Activated T-cell treated with anti-CD3 and anti-CD28 coated beads for 48 hours (primary cell): ENCODE measurements around the gene GPR152.
"Not testable (repeated sequence)": the region's sequence is repeated elsewhere in the genome, so short reads cannot be mapped to it uniquely, and the experiment has no call there.

Source experiments
- DNase-seq: peaks from one replicate; pipeline ENCODE4 v3.0.0-alpha.2; 2020; ENCODE audit warnings: low read depth

The GPR152 gene

DNA sequence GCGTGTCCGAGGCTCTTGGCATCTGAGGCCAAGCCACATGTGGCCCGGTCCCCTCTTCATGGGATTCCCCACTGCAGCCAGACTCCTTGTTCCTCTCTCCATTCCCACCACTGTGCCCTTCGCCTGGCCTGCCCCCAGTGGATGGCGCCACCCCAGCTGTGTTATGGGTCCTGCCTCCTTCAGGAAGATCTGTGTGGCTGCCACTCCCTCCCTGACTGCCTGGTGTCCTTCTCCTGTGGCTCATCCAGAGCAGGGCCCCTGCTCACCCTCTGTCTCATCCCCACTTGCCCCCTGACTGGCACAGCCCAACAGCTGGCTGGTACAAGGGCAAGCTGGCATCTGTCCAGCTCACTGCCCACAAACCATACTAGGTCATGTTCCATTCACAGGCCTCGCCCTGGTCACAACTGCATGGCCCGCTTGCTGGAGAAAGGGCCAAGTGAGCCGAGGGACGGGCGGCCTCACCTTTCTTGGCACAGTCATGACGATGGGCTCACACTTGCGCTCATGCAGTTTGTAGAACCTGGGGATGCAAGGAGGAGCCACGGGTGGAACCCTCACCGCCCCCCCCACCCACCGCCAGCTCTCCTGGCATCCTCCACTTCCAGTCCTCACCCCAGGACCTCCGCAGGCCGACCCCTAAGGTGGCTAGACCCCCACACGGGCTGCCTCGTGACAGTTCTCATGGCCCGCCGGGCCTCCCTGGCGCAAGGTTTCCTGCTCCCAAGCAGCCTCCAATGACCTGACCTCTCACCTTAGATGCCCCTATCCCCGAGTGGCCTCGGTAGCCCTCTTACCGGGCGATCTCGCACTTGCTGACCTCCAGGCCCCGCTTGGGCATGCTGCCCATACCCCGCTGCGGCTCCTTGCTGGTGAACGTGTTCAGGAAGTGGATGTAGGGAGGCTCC, 13.0 kb downstream of the GPR152 start:
- DNase-seq: no peak

DNA sequence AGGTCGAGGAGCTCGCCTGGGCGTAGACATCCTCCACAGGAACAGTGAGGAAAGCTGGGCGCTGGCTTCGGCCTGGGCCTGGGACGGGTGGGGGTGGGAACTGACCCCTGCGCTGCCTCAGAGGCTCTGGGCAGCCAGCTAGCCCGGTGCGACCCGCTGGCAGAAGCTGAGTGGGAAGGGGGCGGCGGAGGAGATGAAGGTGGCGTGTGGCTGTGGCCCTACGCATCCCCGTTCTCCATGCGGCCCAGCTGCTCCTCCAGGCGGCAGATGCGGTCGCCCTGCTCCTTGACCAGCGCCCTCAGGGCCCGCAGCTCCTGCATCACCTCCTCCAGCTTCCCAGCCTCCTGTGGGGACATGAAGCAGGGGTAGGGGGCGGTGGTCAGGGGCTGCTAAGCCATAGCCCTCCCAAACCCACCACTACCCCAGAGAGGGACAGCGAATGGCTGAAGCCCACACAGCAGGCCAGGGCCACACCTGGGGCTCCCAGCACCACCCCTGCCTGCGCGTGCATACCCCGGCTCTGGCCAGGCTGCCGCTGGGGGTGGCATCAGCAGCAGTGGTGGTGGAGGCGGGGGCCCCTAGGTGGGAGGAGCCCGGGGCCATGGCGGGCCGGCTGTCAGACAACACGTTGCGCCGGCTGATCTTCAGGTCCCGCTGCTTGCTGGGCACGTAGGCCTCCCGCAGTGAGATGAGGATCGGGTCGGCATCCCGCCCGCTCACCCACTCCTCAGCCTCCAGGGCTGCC, 14.2 kb downstream of the GPR152 start:
- peak; percentile 82 for DNase-seq

DNA sequence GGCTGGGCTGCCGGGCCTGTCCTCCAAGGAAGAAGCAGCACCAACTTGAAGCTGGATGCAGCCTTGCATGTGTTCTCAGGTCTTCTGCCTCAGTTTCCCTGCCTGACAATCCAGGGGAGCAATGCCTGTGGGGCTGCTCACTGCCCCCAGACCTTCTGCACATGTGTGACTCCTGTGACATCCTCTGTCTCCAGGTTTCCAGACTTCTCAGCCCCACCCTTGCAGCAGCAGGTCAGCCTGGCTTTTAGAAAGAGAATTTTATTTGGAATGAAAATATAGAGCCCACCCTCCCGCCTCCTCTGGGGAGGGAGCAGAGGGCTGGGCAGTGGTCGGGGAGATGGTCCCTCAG, 14.7 kb downstream of the GPR152 start:
- no peak for DNase-seq

DNA sequence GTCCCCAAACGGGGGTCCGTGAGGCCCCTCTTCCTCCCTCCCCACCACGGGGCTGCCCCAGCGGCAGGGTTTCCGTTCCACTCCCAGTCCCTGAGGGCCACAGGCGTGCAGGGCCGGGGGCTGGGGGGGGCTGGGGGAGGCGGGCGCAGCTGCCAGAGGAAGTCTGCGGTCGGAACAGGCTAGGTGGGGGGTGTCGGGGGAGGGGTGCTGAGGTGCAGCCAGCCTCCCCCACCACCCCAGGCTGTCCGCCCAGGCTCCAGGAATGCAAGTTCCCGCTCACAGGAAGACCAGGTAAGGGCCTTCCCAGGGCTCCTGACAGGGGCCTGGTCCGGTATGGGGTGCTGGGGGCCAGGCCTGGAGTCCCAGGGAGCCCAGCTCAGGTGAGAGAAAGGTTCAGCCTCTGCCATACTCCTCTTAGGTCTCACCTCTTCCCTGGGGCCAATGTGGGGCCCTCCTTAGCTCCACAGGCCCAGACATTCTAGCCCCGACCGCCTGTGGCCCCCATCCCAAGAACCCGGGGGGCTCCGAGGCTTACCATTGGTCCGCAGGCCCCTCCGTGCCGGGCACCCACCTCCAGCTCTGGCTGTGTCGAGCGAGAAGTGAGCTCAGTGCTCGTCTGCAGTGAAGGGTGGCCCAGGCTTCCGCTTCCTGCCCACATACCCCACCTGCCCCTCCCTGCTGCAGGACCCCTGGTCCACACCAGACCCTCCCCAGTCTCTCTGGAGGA, 15.3 kb downstream of the GPR152 start, which contains the start of gene PTPRCAP:
TSS of gene PTPRCAP (minus strand) at position 601 of the 727 bp plus-strand sequence. CDS start at position 538, 63 bp downstream.
- DNase-seq: peak; percentile 58

DNA sequence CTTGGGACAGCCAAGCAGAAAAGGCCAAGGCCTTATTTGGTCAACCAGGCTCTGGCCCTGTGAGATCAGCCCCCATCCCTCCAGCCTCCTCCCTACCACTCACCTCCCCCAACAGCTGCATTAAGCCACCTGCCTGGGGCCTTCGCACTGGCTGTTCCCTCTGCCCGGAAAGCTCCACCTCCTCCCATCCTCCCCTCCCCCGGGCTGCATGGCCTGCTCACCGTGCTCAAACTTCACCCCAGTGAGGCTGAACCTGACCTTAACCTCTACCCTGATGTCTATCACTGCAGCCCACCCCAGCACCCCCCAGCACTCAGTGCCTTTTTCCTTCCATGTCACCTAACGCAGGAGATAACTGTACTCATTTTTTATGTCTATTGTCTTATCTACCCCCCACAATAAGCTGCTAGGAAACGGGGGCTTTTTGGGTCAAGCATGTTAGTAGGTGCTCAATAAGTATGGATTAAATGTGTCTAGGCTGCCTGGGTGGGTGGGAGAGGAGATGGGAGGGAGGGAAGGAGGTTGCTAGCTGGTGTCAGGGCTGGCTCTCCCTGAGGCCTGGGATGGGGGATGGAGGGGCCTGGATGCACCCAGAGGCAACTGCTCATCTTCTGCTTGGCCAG, 16.0 kb downstream of the GPR152 start:
- peak; percentile 75 for DNase-seq

DNA sequence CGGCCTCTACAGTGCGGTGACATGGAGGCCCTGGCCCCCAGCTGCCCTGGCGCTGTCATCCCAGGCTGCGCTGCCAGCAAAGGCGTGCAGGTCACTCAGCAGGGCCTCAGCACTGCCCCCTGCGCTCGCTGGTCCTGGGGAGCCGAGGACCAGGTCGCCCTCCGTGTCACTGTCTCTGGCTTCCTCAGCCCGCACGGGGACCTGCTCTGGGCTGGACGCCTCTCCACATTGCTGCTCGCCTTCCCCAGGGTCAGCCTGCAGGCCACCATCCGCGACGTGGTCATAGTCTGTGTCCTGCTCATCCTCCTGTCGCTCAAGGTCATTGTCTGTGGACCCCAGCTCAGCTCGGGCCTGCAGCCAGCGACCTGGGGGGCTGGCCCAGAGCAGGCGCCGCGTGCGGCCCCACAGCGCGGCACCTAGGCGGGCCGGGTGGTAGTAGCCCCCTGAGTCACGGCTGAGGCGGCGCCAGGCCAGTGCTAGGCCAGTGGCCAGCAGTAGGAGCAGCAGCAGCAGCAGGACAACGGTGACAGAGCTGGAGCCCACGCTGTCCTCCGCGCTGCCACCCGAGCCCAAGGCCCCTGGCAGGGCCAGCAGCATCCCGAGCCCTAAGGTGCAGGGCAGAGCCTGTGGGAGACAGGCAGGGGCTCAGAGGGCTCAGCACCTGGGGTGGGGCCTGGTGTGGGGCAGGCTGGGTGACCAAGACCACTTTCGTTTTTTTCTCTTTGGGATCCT, 16.6 kb downstream of the GPR152 start:
- no peak for DNase-seq

DNA sequence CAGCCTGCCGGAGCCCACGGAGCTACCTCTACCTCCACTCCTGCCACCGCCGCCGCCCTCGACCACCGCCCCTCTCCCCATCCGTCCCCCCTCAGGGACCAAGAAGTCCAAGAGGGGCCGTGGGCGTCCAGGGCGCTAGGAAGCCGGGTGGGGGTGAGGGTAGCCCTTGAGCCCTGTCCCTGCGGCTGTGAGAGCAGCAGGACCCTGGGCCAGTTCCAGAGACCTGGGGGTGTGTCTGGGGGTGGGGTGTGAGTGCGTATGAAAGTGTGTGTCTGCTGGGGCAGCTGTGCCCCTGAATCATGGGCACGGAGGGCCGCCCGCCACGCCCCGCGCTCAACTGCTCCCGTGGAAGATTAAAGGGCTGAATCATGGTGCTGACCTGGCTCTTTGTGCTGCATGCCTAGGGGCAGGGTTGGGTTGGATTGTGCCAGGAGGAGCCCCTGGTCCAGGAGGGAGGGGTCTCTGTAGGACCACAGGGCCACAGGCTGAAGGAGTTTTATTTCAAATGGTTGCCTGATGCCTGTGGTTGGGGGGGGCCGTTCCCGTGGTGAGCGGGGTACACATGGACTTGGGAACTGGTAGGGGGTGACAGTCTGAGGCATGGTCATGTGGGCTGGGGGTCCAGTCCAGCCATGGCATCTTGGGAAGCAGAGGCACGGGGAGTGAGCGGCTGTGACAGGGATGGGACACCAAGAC, 17.4 kb downstream of the GPR152 start:
- DNase-seq: no peak

DNA sequence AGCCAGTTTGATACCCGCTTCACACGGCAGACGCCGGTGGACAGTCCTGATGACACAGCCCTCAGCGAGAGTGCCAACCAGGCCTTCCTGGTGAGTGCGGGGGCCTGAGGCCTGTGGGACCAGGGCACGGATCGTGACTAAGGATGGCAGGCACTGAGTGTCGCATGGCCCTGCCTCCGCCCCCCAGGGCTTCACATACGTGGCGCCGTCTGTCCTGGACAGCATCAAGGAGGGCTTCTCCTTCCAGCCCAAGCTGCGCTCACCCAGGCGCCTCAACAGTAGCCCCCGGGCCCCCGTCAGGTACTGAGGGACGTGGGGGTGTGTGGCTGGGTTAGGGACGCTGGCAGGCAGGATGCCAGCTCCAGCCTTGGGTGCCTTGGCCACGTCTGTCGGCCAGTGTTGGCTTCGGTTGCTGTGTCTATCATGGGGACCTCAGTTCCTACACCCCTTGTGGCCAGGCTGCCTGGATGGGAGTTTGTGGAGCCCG, 18.1 kb downstream of the GPR152 start:
- DNase-seq: no peak

DNA sequence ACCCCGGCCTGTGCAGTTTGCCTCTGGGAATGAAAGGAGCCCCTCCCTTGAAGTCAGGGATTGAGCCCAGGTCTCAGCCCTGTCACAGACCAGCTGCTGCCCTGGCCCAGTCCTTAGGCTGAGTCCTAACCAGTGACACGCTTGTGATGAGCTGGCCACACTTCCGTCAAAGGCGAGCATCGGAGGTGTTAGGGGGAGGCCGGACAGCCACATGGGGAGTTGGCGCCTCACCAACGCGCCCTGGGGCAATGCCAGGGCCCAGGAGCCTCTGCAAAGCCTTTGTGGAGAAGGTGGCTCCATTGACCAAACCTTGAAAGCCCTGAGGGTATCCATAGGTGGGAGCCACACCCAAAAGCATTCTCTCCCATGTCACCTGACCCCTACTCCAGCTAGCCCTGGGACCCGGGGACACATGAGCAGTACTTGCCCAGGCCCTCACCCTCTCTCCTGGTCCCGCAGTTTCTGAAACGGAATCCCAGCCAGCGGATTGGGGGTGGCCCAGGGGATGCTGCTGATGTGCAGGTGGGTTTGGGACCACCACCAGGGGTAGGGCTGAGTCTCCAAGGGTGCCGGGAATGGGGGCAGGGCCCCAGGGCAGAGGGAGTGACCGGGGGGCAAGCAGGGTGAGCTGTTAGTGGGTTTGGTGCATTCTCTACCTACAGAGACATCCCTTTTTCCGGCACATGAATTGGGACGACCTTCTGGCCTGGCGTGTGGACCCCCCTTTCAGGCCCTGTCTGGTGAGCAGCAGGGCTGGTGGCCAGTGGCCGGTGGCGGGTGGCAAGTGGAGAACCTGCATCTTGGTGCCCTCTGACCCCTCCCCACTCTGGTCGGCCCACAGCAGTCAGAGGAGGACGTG, 18.8 kb downstream of the GPR152 start:
- DNase-seq: no peak

DNA sequence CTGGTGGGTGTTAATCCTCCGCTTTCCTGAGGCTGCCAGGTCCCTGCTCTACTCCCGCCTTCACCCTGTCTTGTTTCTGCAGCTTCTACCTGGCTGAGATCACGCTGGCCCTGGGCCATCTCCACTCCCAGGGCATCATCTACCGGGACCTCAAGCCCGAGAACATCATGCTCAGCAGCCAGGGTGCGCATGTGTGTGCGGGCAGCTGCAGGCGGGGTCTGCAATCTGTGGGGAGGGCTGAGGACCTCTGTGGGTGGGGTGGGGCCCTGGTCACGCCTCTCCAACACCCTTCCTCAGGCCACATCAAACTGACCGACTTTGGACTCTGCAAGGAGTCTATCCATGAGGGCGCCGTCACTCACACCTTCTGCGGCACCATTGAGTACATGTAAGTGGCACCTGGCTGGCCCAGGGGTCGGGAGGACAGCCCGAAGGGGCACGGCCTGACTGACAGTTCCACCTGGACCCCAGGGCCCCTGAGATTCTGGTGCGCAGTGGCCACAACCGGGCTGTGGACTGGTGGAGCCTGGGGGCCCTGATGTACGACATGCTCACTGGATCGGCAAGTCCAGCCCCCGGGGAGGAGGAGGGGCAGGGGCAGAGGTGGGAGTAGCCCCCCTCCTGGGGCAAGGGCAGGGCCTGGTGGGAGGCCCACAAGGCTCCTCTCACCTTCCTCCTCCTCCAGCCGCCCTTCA, 19.7 kb downstream of the GPR152 start:
- no peak for DNase-seq

DNA sequence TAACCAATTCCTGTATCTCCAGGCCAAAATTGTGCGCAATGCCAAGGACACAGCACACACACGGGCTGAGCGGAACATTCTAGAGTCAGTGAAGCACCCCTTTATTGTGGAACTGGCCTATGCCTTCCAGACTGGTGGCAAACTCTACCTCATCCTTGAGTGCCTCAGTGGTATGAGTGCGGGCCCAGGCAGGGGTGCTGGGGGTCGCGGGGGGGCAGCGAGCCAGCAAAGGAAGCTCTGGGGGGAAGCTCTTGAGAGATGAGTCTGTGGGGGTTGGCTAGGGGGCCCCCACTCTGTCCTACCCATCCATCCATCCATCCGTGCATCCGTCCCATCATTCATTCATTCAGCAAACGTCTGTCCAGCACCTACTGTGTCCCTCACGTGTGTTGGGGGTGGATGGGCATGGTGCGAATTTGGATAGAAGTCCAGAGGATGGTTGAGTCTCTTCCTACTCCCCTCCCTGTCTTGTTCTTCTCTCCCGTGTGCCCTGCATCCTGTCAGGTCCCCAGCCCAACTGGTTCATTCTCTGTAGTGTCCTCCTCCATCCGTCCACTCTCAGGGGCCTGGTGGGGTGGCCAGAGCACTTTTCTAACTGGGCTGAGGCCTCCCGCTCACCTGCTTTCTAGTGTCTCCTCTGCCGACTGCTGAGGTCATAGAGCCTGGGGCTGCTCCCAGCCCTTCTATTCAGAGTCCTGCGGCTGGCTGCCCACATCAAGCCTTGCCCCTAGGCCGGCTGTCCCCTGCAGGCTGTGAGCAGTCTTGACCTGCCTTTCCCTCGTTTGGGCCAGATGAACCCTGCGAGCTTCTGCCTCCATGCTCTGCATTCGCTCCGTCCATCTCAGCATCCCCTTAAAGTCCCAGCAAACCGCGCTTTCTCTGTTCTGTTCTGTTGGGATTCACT, 20.9 kb downstream of the GPR152 start:
- DNase-seq: no peak

DNA sequence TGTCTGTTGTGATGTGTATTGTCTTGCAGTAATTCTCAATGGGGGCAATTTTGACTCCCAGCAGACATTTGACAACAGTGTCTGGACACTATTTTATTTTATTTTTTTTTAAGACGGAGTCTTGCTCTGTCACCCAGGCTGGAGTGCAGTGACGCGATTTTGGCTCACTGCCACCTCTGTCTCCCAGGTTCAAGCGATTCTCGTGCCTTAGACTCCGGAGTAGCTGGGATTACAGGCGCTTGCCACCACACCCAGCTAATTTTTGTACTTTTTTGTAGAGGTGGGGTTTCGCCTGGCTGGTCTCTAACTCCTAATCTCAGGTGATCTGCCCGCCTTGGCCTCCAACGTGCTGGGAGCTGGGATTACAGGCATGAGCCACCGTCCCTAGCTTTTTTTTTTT, 22.8 kb downstream of the GPR152 start:
- DNase-seq: no peak

DNA sequence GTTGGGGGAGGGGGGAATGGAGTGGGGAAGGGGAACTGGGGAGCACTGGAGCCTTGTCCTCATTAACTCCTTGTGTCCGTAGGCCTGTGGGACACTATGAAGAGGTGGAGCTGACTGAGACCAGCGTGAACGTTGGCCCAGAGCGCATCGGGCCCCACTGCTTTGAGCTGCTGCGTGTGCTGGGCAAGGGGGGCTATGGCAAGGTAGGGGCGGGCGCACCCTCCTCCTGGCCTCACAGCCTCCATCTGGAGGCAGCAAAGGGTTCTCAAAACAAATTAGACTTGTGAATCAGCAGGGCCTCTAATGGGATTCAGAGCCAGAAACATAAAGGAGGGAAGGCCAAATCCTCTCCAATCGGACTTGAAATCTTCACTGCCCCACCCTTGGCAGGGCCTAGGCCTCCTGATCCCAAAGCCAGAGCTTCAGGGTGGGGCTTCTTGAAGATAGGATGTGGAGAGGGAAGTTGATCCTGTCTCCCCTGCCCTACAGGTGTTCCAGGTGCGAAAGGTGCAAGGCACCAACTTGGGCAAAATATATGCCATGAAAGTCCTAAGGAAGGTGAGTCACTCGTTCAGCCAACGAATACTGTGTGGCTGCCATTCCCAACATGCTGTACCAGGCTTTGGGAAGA, 23.4 kb downstream of the GPR152 start:
- no peak for DNase-seq

DNA sequence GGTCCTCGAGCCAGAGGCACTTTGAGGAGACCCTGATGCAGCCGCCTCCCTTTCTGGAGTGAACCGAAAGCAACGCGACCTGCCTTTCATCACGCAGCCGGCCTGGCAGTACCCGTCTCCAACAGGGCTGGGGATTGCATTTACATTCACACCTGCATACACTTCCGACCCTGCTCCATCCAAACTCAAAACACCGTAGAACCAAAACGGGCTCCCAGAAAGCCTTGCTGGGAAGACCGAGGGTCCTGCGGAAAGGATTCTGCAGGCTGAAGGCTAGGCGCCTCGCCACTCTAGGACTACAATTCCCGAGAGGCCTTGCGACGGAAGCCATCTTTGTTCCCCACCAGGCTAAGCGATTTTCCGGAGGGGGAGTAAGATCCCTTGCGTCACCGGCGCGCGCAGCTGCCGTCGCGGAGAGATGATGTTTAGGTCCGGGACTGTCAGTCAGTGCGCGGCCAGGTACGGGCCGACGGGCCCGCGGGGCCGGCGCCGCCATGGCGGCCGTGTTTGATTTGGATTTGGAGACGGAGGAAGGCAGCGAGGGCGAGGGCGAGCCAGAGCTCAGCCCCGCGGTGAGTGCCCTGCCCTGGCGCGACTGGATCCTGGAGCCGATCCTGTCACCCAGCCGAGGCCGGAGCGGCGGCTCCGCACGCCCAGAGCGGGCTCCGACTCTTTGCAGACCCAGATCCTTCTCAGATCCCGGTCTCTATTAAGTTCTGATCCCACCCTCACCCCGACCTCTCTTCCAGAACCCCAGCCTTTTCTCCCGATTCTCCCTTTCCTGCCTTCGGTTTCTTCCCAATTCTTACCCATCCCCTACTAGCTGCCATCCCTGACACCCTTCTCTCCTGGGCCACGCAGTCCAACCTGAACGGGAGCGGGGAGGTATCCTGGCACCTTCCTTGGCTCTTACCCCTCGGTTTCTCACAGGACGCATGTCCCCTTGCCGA, 24.2 kb downstream of the GPR152 start, which contains the start of gene RPS6KB2:
TSS of gene RPS6KB2 (plus strand) at position 443 of the 950 bp plus-strand sequence. CDS start at position 495, 52 bp downstream.
- DNase-seq: peak; percentile 98

DNA sequence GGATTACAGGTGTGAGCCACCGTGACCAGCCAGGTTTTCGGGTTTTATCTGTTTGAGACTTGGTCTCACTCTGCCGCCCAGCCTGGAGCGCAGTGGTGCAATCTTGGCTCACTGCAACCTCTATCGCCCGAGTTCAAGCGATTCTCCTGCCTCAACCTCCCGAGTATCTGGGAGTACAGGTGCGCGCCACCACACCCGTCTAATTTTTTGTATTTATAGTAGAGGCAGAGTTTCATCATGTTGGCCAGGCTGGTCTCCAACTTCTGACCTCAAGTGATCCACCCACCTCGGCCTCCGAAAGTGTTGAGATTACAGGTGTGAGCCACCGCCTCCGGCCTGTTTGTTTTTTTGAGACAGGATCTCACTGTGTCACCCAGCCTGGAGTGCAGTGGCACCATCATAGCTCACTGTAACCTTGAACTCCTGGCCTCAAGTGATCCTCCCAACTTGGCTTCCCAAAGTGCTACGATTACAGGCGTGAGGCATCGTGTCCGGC, 25.1 kb downstream of the GPR152 start:
- not testable (repeated sequence) for DNase-seq
